ENCODE measurements around the gene SETD6. TPM values are rescaled to one million over a fixed set of nuclear protein-coding genes. Genes with fewer than 3 reads are reported as not detected.

Gene SETD6
- total and polyA plus RNA-seq, 9 of the 15 experiments (the other 6 are each of a cell fraction or from before 2014, with no cell fraction given) = 9.2 to 40.9 (median 19.8) TPM

- Histone ChIP-seq H3K27ac (ENCODE audit: extremely low read depth, low read depth, low read length) (no peak overlapping the region), H2AFZ (ENCODE audit: low read depth, low read length) (no peak overlapping the region), H3K79me2 (ENCODE audit: control insufficient read depth, insufficient read depth, low read length) (no peaks in the 10 kb centered on the region), H3K4me3 (no peak overlapping the region), H3K9ac (ENCODE audit: insufficient read depth in 1 of 2, low read depth in 2 of 2, low read length in 2 of 2) (no peak overlapping the region), H3K36me3 (ENCODE audit: control insufficient read depth, insufficient read depth, low read length) (no peaks in the 10 kb centered on the region), H3K4me1 (replicated peaks in 1 of 2; ENCODE audit: control insufficient read depth in 2 of 2, insufficient read depth in 2 of 2, low read length in 2 of 2) (no peaks in the 10 kb centered on the region), H4K20me1 (replicated peaks; ENCODE audit: control insufficient read depth, insufficient read depth, low read length) (no peaks in the 10 kb centered on the region), H3K27me3 (ENCODE audit: control insufficient read depth in 2 of 2, insufficient read depth in 2 of 2, low read length in 2 of 2) (peaks cover 9 to 43% of the 10 kb centered on the region in 2 experiments), H3K9me3 (replicated peaks; ENCODE audit: control insufficient read depth, insufficient read depth, low read depth, low read length) (no peaks in the 10 kb centered on the region), H3K4me2 (ENCODE audit: insufficient read depth, low read length) (no peak overlapping the region), H3K9me1 (ENCODE audit: control insufficient read depth, insufficient read depth, low read length) (no peaks in the 10 kb centered on the region)
- no peak for DNase-seq (ENCODE audit: extremely low read depth in 1 of 4, low spot score in 3 of 4)
- no peak for ATAC-seq
- BruUV-seq (replicated peaks) = no TSS peak
- WGBS (ENCODE audit: insufficient coverage, low coverage, missing lambda C conversion rate) = 0% methylated on average over 2 of the region's 2 CpGs
- TF ChIP-seq RBM39 (optimal IDR thresholded peaks at IDR 0.05; ENCODE audit: low read depth, low read length) (no peak), HIVEP1 (CRISPR knock-in tag; IDR thresholded peaks at IDR 0.05) (no peak), ZNF12 (CRISPR knock-in tag; IDR thresholded peaks at IDR 0.05) (no peak), NR2F6 (CRISPR knock-in tag; IDR thresholded peaks at IDR 0.05) (no peak), VEZF1 (CRISPR knock-in tag; IDR thresholded peaks at IDR 0.05) (no peak), BRD9 (IDR thresholded peaks at IDR 0.05; ENCODE audit: low read depth, partially characterized antibody) (no peak), CBX8 (IDR thresholded peaks at IDR 0.05; ENCODE audit: borderline replicate concordance, extremely low read depth, low read depth, low read length, poor library complexity, severe bottlenecking) (no peak), ZKSCAN8 (CRISPR knock-in tag; IDR thresholded peaks at IDR 0.05) (no peak), MEF2D (tag; conservative IDR thresholded peaks at IDR 0.05; ENCODE audit: low read depth) (no peak), MBD2 (IDR thresholded peaks at IDR 0.05; ENCODE audit: borderline replicate concordance, low read depth) (no peak), POU5F1 (IDR thresholded peaks at IDR 0.05; ENCODE audit: borderline replicate concordance, low read depth, low read length, partially characterized antibody) (no peak)
- ChIA-PET POLR2A (no interaction called here), CTCF (ENCODE audit: low intra/inter-chr PET ratio) (no interaction called here)
- intact Hi-C loops (cut with micrococcal nuclease) (no loop called here), in situ Hi-C loops (cut with MboI) (no loop called here)
- no peak for FAIRE-seq
These were observed 36.9 kb upstream of the SETD6 start for GRCh38 chr16:58478427-58478826.
